Left hindlimb (tissue), 1 donor: Measurements from ENCODE around the gene KRTAP1-1.
"Not testable (repeated sequence)": the region's sequence is repeated elsewhere in the genome, so short reads cannot be mapped to it uniquely, and the experiment has no call there.

Experiments
- DNase-seq: peaks from one replicate; pipeline ENCODE4 v3.0.0-alpha.2; 2018

KRTAP1-1 gene

DNA sequence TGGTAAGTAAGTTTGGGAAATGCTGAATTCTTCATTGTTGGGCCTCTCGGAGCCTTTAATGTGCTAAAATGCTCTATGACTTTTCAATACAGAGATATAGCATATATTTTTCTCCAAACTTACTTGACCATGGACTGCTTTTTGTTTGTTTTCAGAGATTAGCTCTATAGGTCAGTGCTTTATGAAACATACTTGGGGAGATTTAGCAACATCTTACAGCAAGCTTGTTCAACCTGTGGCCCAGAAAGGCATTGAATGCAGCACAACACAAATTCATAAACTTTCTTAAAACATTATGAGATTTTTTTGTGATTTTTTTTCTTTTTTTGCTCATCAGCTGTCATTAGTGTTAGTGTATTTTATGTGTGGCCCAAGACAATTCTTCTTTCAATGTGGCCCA is 31.3 kb downstream of the KRTAP1-1 start:
- DNase-seq, result no peak

DNA sequence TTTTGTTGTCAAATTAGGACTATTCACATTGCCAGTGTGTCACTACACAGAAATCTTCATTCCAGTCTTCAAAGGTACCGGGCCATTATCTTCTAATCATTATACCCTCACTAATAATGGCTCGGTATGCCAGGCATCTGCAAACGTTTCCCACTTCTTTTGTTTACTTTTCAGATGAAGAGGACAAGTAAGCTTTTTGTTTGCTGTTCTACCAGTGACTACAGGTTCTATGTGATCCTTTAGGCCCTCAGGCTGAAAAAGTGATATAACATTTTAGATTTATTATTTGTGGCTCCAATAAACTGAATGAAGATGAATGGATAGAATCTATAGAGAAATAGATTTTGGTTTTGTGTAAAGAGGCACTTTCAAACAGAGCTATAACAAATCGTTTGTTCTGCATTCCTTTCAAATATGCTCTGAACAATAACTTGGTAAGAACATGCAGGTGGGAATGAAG is 31.9 kb downstream of the KRTAP1-1 start:
- DNase-seq, result no peak

DNA sequence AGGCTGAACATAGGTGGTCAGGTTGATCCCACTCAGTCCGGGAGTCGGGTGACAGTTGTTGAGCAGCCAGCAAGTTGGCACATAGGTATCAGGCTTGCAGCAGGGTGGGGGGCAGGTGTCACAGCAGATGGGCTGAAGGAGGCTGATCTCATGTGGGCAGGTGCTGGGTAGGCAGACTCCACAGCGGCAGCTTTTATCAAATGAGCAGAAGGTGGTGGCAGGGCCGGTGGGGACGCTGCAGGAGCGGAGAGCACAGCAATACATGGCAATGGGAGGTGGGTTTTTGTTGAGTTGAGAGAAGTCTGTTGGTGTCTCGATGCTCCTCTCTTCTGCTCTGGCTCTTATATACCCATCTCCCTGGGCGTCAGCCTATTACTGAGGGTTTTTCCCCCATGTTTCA is 32.4 kb downstream of the KRTAP1-1 start, which contains the start of gene KRTAP3-1:
TSS of gene KRTAP3-1 (minus strand) at position 318 of the 400 bp plus-strand sequence. CDS start at position 264, 54 bp downstream.
- DNase-seq, result no peak

DNA sequence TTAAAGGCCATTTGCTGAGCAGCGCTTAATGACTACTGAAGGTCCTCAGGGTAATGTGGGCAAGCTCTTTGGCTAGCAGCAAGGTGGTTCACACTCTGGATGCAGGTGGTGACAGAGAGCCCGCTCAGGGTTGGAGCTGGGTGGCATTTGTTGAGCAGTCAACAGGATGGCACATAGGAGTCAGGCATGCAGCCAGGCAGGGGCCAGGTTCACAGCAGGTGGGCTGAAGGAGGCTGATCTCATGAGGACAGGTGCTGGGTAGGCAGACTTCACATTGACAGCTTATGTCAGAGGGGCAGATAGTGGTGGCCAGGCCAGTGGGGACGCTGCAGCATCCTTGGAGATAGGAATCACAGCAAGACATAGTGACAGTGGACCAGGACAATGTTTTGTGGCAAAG is 36.9 kb downstream of the KRTAP1-1 start:
- DNase-seq, result no peak

DNA sequence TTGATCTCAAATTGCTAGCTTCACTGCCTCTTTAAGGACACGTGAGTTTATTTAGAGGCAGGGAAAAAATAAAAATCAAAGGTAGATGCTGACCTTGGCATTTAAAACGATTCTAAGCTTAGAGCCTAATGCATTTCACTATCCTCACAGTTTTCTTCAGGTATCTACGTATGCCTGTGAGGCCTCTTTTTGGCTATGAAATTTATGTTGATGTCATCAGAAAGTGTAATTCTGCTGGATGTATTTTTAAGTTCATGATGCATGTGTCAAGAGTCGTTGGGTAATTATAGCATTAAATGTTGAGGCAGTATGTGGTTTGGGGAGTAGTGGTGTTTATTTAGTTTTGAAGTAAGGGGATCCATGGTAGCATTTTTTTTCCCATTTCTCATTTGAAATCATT is 37.3 kb downstream of the KRTAP1-1 start:
- no peak for DNase-seq

DNA sequence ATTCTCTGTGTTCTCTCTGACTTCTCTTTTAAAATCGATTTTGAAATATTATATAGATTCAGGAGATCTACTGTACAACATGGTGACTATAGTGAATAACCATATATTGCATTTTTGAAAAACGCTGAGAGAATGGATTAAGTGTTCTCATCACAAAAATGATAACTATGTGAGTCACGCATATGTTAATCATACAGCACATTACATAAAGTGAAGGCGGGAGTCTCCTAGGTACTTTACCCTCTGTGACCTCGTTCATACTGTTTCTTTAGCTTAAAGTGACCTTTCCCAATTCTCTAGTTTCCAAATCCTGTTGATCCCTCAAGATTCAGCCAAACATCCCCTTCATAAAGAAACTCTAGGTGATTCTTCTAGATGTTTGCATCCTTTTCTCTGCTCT is 38.4 kb downstream of the KRTAP1-1 start:
- DNase-seq, result no peak

DNA sequence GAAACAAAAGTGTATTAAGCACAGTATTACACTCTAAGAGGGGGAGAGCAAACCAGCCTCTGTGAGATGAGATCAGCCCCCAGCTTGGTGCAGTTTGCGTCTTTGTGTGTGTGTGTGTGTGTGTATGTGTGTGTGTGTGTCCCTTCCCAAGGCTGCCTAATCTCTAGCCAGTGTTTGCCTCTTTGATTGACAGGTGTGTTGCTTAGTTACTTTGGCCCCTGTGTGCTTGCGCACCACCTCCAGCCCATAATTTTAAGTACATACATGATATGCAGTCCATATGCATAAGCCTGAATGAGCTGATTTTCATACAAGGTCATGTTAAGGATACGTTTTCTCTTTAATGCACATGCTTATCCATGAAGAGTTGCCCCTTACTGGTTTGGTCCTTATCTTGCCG is 39.5 kb downstream of the KRTAP1-1 start:
- DNase-seq, result no peak

DNA sequence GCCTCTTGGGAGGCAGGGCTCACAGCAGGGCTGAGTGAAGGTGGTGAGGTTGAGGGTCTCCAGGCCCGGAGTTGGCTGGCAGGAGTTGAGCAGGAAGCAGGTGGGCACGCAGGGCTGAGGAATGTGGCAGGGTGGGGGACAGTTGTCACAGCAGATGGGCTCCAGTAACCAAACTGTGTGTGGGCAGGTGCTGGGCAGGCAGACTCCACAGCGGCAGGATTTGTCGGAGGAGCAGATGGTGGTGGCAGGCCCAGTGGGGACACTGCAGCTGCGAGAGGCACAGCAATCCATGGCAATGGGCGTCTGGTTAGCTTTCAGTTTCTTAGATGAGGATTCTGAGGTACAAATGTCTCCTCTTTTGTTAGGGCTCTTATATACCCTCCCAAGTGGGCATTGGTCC is 41.7 kb downstream of the KRTAP1-1 start, which contains the start of gene KRTAP3-2:
TSS of gene KRTAP3-2 (minus strand) at position 344 of the 400 bp plus-strand sequence. CDS start at position 291, 53 bp downstream.
- DNase-seq, result not testable (repeated sequence)

DNA sequence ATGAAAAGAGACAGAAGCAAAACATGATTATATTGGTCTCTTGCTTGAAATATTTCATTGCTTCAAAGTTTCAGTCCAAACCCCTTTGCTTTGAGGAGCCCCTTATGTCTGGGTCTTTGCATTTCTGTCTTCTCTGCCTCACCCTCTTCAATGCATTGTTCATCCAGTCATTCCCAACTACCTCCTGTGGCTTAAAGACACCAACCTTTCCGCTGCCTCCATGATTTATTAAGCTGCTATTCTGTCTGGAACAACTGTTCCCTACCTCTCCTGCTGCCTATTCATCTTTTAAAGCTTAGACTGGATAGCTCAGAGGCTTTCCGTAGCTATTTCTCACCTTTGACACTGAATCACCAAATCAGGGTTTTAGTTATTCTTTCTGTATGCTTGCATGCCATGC is 43.9 kb downstream of the KRTAP1-1 start:
- DNase-seq, result no peak

DNA sequence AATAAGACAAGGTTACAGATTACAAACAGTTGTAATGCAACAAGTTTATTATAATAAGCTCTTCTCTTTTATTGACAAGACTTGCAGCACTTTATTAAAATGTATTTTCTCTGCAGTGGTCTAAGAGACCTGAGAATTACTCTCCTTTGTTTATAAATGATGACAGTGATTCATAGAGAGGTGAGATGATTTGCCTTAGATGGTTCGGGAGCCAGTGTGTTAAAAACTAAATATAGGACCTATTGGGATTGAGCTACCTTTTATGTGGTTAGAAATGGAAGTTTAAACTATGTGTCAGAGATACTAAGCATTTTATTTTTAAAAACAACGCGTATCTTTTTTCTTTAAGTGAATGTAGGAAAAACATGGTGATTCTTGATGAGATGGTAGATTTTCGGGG is 44.4 kb downstream of the KRTAP1-1 start:
- no peak for DNase-seq

DNA sequence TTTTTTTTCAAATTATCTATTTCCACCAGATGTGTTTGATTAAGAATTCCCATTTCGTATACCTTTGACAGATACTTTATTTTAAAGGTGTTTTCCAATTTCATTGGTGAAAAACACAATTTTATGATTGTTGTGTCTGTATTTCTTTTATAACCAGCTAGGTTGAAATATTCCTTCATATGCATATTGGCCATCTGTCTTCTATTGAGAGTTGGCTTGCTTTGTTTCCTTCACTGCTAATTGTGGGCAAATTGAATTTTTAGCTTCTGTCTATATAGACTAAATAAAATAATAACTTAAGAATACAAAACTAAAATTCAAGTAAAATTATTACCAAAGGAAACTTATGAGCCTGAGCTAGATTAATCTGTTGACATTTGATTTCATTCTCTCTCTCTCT is 46.1 kb downstream of the KRTAP1-1 start:
- no peak for DNase-seq

DNA sequence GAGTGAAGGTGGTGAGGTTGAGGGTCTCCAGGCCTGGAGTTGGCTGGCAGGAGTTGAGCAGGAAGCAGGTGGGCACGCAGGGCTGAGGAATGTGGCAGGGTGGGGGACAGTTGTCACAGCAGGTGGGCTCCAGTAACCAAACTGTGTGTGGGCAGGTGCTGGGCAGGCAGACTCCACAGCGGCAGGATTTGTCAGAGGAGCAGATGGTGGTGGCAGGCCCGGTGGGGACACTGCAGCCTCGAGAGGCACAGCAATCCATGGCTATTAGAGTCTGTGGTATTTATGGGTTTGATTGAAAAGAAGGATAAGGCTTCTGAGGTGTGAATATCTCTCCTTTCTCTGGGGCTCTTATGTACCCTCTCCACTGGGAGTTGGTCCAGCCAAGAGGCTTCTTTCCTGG is 47.4 kb downstream of the KRTAP1-1 start, which contains the start of gene KRTAP3-3:
TSS of gene KRTAP3-3 (minus strand) at position 326 of the 400 bp plus-strand sequence. CDS start at position 259, 67 bp downstream.
- DNase-seq, result no peak

DNA sequence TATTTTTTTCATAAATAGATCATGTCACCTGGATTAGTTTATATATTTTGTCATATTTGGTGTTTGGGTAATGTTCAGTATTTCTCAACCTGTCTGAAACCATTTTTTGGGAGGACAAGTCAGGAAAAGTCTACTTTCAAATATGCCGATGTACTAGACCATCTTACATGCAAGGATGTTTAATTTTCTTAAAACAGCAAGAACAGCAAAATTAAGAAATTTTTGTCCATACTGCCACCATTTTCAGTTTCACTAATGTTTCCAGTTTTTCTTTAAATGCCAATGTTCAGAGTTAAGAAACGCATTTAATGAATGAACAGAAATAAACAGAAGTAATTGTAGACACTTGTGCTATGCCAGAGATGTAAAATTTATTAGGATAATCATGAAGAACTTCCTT is 48.2 kb downstream of the KRTAP1-1 start:
- DNase-seq, result no peak

DNA sequence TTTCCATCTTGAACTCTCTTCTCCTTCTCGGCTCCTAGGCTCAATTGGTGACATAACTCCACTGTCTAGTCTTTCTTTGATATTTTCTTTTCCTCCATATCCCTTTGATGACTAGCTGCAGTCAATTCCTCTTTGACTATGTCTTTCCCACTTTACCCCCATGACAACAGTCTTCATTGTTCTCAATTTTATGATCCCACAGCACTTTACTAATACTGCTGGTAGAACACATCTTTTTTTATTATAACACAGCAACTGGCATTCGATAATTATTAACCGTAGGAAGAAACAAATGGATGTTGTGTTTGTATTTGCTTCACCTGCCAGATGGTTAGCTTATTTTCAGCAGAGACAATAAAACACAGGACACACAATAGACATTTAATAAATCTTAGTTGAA is 48.6 kb downstream of the KRTAP1-1 start:
- DNase-seq, result no peak
